VCaP (cell line): Measurements from ENCODE around the gene METTL23.
"Not testable (repeated sequence)": the region's sequence is repeated elsewhere in the genome, so short reads cannot be mapped to it uniquely, and the experiment has no call there.

Experiments used
- H3K27ac ChIP-seq: fragments of 450-650 bp; 2 replicates; pipeline ENCODE4 v1.5.1; 2017
- TF ChIP-seq, protein P1 (sequence below): fragments of 450-650 bp; conservative IDR thresholded peaks from 2 replicates; pipeline ENCODE4 v1.5.1; 2017; ENCODE audit warnings: mild to moderate bottlenecking, moderate library complexity

METTL23 gene

DNA sequence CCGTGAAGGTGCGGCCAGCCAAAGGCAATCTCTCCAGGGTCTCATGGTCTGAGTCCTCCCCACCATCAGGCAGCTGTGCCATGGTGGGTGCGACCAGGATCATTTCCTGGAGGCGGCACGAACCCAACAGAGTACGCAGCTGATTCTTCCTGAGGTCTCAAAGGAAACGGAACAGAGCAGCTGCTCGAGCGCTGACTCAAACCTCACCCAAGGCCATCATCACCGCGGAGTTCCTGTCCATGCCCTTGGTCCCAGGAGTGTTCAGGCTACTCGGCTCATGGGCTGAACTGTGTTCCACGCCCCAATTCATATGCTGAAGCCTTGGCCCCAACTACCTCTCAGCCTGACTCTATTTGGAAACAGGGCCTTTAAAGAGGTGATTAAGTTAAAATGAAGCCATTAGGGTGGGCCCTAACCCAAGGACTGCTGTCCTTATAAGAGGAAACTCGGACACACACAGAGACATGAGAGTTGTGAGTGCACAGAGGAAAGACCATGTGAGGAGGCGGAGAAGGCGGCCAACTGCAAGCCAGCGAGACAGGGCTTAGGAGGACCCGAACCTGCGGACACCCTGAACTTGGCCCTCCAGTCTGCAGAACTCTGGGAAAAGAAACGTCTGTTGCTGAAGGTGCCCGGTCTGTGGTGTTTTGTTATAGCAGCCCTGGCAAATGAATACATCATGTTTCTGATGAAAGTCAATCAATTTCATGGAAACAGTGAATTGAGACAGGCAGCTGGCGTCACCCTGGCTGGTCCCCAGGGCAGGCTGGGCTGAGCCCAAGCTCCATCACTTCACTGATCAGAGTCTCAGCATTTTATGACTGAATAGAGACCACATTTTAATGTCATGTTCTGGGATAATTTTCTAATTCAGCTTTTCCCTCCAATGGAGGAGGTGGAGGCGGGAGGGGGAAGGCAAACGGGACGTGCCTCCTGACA lies 29.6 kb upstream of the METTL23 start:
- H3K27ac ChIP-seq: no peak overlapping the region
- TF ChIP-seq, protein P1, sequence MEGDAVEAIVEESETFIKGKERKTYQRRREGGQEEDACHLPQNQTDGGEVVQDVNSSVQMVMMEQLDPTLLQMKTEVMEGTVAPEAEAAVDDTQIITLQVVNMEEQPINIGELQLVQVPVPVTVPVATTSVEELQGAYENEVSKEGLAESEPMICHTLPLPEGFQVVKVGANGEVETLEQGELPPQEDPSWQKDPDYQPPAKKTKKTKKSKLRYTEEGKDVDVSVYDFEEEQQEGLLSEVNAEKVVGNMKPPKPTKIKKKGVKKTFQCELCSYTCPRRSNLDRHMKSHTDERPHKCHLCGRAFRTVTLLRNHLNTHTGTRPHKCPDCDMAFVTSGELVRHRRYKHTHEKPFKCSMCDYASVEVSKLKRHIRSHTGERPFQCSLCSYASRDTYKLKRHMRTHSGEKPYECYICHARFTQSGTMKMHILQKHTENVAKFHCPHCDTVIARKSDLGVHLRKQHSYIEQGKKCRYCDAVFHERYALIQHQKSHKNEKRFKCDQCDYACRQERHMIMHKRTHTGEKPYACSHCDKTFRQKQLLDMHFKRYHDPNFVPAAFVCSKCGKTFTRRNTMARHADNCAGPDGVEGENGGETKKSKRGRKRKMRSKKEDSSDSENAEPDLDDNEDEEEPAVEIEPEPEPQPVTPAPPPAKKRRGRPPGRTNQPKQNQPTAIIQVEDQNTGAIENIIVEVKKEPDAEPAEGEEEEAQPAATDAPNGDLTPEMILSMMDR: no peak

DNA sequence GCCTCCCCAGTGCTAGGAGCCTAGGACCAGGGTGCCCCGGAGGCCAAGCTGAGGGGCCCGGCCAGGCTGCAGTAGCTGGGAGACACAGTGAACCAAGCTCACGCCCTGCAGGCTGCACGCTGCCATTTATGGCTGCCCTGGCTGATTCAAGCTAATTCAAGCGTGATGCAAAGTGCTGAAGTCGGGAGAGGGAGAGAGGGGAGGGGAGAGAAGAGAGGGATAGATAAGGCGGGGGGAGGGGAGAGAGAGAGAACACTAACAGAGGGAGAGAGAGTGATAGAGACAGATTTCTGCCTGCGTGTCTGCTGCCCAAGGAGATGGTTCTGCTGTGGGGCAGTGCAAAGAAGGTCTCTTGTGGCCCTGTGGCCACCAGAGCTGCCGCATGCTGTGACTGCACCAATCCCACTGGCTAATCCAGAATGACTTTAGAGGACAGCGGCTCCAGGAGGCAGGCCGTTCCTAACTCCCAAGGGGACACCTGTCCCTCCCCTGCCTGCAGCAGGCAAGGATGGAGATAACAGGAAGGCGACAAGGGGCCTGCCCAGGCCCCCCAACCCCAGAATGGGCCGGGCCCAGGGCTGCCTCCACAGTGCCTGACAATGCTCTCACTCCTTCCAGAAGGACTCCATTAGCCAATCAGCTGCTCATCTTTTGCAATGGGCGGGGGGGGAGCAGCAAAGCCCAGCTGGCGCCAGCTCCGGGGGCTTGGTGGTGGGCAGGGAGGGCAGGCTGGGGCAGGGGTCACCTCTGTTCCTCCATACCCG lies 28.8 kb upstream of the METTL23 start:
- TF ChIP-seq, protein P1: no peak
- no peak overlapping the region for H3K27ac ChIP-seq

DNA sequence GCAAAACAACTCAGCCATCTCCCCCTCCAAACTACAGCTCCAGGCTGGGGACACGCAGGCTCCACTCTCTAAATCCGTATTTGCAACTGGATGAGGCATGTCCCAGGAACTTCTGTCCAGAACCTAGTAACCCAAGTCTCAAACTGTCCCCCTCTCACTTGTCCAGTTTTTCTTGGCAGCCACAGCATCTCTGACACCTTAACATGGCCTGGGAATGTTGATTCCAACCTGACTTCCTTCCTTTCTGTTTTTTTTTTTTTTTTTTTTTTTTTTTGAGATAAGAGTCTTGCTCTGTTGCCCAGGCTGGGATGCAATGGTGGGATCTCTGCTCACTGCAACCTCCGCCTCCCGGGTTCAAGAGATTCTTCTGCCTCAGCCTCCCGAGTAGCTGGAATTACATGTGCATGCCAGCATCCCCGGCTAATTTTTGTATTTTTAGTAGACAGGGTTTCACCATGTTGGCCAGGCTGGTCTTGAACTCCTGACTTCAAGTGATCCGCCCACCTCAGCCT lies 28.1 kb upstream of the METTL23 start:
- H3K27ac ChIP-seq: not testable (repeated sequence)

DNA sequence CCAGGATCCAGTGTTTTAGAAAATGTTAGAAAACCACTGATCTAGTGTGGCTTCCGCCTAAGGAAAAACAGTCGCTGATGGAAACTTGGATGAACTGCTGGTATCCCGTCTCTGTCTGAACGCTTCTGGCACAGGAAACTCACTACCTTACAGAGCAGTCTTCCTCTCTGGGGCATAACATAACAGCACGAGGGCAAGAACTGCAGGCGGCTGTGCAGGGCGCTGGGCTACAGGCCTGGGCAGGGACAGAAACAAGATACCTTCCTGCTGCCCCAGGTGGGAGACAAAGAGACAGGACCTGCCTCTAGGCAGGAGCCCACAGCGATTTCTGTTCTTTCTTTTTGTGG lies 26.4 kb upstream of the METTL23 start:
- TF ChIP-seq, protein P1: no peak
- H3K27ac ChIP-seq: no peak overlapping the region

DNA sequence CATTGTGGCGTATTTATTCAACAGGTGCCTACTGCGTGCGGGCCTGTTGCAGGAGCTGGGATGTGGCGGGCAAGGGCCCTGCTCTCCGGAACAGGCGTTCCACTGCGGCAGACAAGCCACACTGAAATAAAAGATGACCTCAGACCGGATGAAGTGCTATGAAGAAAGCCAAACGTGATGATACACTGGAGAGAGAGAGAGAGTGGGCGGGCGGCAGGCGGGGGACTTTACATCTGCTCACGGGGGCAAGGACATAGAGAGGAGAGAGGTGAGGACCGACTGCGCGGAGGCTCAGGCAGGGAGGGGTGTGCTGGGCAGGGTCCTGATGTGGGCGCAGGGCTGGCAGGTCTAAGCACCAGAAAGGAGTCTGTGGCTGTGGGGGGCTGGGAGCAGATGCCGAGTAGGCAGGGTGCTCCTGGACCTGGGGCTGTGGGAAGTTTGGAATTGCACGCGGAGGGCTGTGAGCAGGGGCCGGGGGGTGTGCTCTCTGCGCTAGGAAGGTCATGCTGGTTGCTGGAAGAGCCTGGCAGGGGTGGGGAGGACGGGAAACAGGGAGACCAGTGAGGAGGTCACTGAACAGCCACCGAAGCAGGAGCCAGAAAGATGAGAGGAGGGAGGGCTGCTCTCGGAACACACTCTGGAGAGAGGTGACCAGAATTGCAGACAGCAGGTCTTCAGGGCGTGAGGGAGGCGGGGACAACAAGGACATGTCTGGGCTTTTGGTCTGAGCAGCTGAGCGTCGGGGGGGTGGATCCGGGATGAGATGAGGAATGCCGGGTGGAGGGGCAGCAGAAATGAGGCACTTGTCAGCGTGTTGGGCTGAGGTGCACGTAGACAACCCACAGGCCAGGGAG lies 25.8 kb upstream of the METTL23 start:
- TF ChIP-seq, protein P1: no peak
- H3K27ac ChIP-seq: no peak overlapping the region

DNA sequence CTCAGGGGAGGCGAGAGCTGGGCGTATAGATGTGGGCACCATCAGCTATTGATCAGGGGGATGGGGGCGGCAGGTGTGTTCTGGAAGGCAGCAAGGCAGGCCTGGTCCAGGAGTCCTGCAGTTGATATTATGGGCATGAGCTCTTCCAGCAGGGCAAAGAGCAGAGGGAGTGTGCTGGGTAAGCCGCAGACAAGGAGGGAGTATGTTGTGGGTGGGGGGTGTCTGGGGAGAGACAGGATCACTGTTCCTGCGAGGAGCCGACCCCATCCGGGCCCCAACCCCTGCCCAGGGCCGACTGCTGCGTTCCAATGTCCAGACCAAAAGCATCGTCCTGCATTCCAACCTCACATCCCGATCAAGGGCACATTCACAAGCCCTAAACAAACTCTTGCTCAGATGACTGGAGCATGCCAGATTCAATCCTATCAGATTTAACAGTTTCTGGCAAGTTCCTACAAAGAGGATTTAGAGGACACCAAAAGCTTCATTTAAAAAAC lies 25.1 kb upstream of the METTL23 start:
- TF ChIP-seq, protein P1: no peak
- no peak overlapping the region for H3K27ac ChIP-seq

- TF ChIP-seq, protein P1: no peak
- H3K27ac ChIP-seq: no peak overlapping the region
Observed at GRCh38 chr17:76702076-76702475, 24.6 kb upstream of the METTL23 start.
